Ovary (tissue), 9 donors: ENCODE data around the gene MINDY2. TPM values are rescaled to one million over a fixed set of nuclear protein-coding genes. Genes with fewer than 3 reads are reported as not detected.
A peak's percentile ranks its signal among the peaks of the same experiment; 100 is the strongest.

Source experiments
- DNase-seq, 5 donors: peaks; one replicate each; pipeline ENCODE4 v3.0.0-alpha.2; 2019 to 2020
- H3K27ac ChIP-seq, 2 donors: fragments of 200-600 bp; one replicate each; pipeline versions ENCODE4 v1.5.1 to v1.8.0; 2019 to 2022
- H3K27me3 ChIP-seq: fragments of 200-600 bp; one replicate; pipeline ENCODE4 v1.8.0; 2022
- H3K36me3 ChIP-seq: fragments of 200-600 bp; sonication (generic); one replicate; pipeline ENCODE4 v1.5.1; 2019
- H3K4me1 ChIP-seq: one replicate; pipeline ENCODE4 v1.8.1; 2013; ENCODE audit warnings: mild to moderate bottlenecking, moderate library complexity; ENCODE audit not compliant: insufficient read depth
- H3K4me3 ChIP-seq: fragments of 200-600 bp; sonication (generic); one replicate; pipeline ENCODE4 v1.5.1; 2017
- H3K9me3 ChIP-seq, 2 donors: fragments of 200-600 bp in 1 of 2; sonication (generic) in 1 of 2; one replicate each; pipeline versions ENCODE4 v1.5.1 to v1.8.1; 2013 to 2019; ENCODE audit warnings: mild to moderate bottlenecking in 1 of 2, moderate library complexity in 1 of 2
- CTCF ChIP-seq, 3 donors: fragments of 450-650 bp in 2 of 3; fragments of 200-600 bp in 1 of 3; IDR thresholded peaks; one replicate each; pipeline versions ENCODE4 v1.5.1 to v1.8.0; 2016 to 2022; ENCODE audit warnings: antibody characterized with exemption in 3 of 3, mild to moderate bottlenecking in 1 of 3
- EP300 ChIP-seq: sonication (generic); formaldehyde crosslinking; IDR thresholded peaks from one replicate; pipeline ENCODE4 v1.6.1; 2017; ENCODE audit warnings: antibody characterized with exemption
- POLR2A ChIP-seq: fragments of 450-650 bp; IDR thresholded peaks from one replicate; pipeline ENCODE4 v1.6.1; 2017; ENCODE audit warnings: antibody characterized with exemption, mild to moderate bottlenecking, moderate library complexity
- WGBS, 3 donors: extraction: QIAGEN DNeasy Blood & Tissue Kit in 1 of 3; methylation state at CpG; one replicate each; pipeline versions ENCODE4 v1.1.5 to v1.1.7; 2013 to 2017; 5-methylcytosine and 5-hydroxymethylcytosine counted together
- intact Hi-C, 4 donors: fragments of 100-400 bp; cut with DNase I; formaldehyde crosslinking; loops; one replicate each; pipeline versions ENCODE4 v1.11.0 to v1.15.1; 2022 to 2023
- polyA plus RNA-seq, 2 donors: library from polyadenylated mRNA; stranded (reverse); fragments of 200-250 nt in 1 of 2; fragments of 350-450 nt in 1 of 2; fragmentation: Illumina TruSeq in 1 of 2; extraction: RNeasy Lipid Tissue Mini Kit (QIAGEN cat#74804) in 1 of 2; gene quantifications; one replicate each; pipeline ENCODE4 v1.2.3, GENCODE V29; 2013 to 2014
- total RNA-seq, 7 donors: library from RNA; depleted of rRNA in 2 of 7; stranded (reverse); fragments of >200 nt in 2 of 7; fragmentation: NEBNext Ultra II Directional in 3 of 7; extraction: Animal tissue kit (Norgen Biotek cat#: 25700) in 3 of 7; gene quantifications; one replicate each; pipeline versions ENCODE4 v1.1.0 to v1.2.4, GENCODE V29; 2016 to 2023
- donor health status: DM: no; HTN: no; CAD: no; lungs with moderate emphysema.
- donor health status: DM: no; HTN: no; CAD: no.
- donor health status: Bipolar disorder and iron deficiency.
- donor health status: DM: yes; HTN: yes; CAD: no.
- donor health status: DM: no; HTN: no; CAD: no.
- donor health status: DM: yes; HTN: yes; CAD: no.

MINDY2 gene
- total and polyA plus RNA-seq, 9 donors: 5.7 to 32.6 (median 18.0) TPM

DNA sequence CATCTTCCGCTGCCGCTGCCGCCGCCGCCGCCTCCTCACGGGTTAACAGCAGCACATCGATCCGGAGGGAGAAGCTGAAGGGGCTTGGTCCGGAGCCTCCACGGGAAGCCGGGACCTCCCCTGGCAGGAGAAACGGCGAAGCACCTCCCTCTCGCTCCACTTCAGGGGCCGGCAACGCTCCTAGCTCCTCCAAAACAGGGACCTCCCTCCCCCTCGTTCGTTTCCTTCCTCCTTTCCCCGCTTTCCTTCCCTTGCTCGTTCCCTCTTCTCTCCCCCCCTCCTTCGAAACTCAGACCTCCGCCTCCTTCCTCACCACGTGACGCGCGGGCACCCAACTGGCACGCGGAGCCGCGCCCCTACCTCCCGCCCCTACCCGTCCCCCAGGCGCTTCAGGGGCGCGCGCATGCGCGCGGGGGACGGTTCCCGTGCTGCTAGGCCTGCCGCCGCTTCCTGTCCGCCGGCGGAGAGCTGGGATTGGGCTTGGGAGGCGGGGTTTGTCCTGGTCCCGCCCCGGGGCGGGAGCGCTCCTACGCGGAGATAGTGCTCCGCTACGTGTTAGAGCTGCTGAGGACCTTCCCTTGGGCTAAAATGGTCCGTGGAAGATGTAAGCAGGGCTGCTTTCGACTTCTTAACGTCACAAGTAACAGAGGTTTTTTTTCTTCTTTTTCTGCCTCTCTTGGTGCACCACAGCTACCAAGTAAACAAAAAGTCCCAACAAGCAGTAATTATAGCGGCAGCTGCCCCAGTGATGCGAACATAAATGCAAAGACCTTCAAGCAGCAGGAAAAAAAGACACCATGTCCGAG, 21.4 kb upstream of the MINDY2 start, which contains the start of gene ADAM10:
Gene ADAM10, minus strand, starts transcription at position 176 of the 806 bp plus-strand sequence. Its CDS starts 173 bp downstream, at position 3.
- Histone ChIP-seq H3K27me3 (no peaks in the 10 kb centered on the region), H3K36me3 (no peaks in the 10 kb centered on the region), H3K27ac (peak within 1 kb of the TSS; percentile 89 to 92), H3K9me3 (no peaks in the 10 kb centered on the region), H3K4me1 (peaks cover 2% of the 10 kb centered on the region), H3K4me3 (peak within 1 kb of the TSS; percentile 97)
- 0 to 1% (median 0%) methylated on average over 62 of the region's 62 CpGs for WGBS, 3 donors
- intact Hi-C loops: no loop called here
- TF ChIP-seq EP300 (no peak), POLR2A (peak; percentile 47)
- peak; percentile 99 for DNase-seq

GRCh38 chr15:58752716-58753115, 18.4 kb upstream of the MINDY2 start:
- Histone ChIP-seq H3K9me3 (no peaks in the 10 kb centered on the region), H3K27ac (no peak overlapping the region), H3K27me3 (no peaks in the 10 kb centered on the region), H3K36me3 (no peaks in the 10 kb centered on the region), H3K4me1 (no peaks in the 10 kb centered on the region), H3K4me3 (no peak overlapping the region)
- intact Hi-C loops: no loop called here
- no peak for DNase-seq
- TF ChIP-seq EP300 (no peak), CTCF (IDR thresholded peaks at IDR 0.05) (no peak), POLR2A (no peak)
- WGBS, 3 donors: 76 to 80% (median 78%) methylated on average over 3 of the region's 3 CpGs

DNA sequence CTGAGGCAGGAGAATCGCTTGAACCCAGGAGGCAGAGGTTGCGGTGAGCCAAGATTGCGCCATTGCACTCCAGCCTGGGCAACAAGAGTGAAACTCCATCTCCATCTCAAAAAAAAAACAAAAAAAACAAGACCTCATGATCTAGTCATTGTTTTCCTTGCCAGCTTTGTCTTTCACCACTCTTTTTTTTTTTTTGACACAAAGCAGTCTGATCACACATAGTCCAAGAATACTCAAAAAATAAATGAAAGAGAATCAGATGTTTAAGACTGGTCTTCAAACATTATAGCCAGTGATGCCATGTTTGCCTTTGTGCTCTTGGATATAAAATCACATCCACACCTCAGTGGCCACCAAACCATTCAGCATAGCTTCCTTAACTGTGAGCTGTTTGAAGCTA, 15.8 kb upstream of the MINDY2 start:
- Histone ChIP-seq H3K36me3 (no peaks in the 10 kb centered on the region), H3K4me3 (no peak overlapping the region), H3K27me3 (no peaks in the 10 kb centered on the region), H3K9me3 (no peaks in the 10 kb centered on the region), H3K27ac (no peak overlapping the region), H3K4me1 (no peaks in the 10 kb centered on the region)
- TF ChIP-seq POLR2A: no peak
- TF ChIP-seq CTCF (IDR thresholded peaks at IDR 0.05): no peak
- TF ChIP-seq EP300: no peak
- 94 to 97% (median 94%) methylated on average over 3 of the region's 3 CpGs for WGBS, 3 donors
- intact Hi-C loops: no loop called here
- no peak for DNase-seq

- no peaks in the 10 kb centered on the region for H3K4me1 ChIP-seq
- H3K27me3 ChIP-seq: no peaks in the 10 kb centered on the region
- no peak for DNase-seq
- H3K9me3 ChIP-seq: no peaks in the 10 kb centered on the region
- intact Hi-C loops: no loop called here
- H3K36me3 ChIP-seq: no peaks in the 10 kb centered on the region
- H3K4me3 ChIP-seq: no peak overlapping the region
- H3K27ac ChIP-seq: no peak overlapping the region
- TF ChIP-seq POLR2A (no peak), CTCF (IDR thresholded peaks at IDR 0.05) (no peak)
- WGBS, 3 donors: 61 to 64% (median 64%) methylated on average over 6 of the region's 6 CpGs
These were observed 15.1 kb upstream of the MINDY2 start for GRCh38 chr15:58755956-58756355.

DNA sequence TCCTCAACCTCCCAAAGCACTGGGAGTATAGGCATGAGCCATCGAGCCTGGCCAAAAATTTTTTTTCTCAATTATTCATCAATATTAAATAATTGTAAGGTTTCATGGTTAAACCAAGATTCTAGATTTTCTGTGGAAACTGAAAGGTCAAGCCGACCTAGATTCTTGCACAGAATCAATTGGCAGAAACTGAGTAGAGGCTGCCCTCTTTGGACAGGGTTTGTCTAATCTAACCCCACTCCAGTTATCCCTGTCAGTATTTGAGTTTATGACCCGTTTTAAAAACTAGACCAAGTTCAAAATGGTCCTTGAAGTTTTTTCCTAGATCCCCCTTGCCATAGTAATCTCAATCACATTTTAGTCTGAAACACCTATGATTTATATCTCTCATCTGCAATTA, 13.0 kb upstream of the MINDY2 start:
- DNase-seq: no peak
- Histone ChIP-seq H3K27me3 (no peaks in the 10 kb centered on the region), H3K4me3 (no peak overlapping the region), H3K36me3 (no peaks in the 10 kb centered on the region), H3K9me3 (no peaks in the 10 kb centered on the region), H3K27ac (no peak overlapping the region), H3K4me1 (no peaks in the 10 kb centered on the region)
- WGBS, 3 donors: 11 to 22% (median 13%) methylated on average over 3 of the region's 3 CpGs
- no peak for TF ChIP-seq POLR2A
- TF ChIP-seq EP300: no peak
- TF ChIP-seq CTCF (IDR thresholded peaks at IDR 0.05): no peak
- intact Hi-C loops: no loop called here
